Measurements from ENCODE around the gene ZBTB40. TPM values are rescaled to one million over a fixed set of nuclear protein-coding genes. Genes with fewer than 3 reads are reported as not detected.

Gene ZBTB40
- total and polyA plus RNA-seq, 2 of the 13 experiments (the other 11 are each of a cell fraction or from before 2014, with no cell fraction given) = 8.8 to 16.5 TPM

DNA sequence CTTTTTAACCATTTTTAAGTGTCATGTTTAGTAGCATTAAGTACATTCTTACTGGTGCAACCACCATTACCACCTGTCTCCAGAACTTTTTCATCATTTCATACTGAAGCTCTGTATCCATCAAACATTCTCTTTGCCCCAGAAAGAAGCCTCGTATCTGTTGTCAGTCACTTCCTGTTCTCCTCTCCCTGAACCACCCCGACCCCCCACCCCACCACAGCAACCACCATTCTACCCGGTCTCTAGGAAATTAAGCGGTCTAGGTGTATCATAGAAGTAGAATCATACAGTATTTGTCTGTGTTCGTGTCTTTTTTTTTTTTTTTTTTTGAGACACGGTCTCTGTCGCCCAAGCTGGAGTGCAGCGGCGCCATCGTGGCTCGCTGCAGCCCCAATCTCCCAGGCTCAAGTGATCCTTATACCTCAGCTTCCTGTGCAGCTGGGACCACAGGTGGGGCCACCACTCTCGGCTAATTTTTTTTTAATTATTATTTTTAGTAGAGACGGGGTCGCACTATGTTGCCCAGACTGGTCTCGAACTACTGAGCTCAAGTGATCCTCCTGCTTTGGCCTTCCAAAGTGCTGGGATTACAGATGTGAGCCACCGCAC, 88.0 kb downstream of the ZBTB40 start (continued):
- TF ChIP-seq, protein P1, sequence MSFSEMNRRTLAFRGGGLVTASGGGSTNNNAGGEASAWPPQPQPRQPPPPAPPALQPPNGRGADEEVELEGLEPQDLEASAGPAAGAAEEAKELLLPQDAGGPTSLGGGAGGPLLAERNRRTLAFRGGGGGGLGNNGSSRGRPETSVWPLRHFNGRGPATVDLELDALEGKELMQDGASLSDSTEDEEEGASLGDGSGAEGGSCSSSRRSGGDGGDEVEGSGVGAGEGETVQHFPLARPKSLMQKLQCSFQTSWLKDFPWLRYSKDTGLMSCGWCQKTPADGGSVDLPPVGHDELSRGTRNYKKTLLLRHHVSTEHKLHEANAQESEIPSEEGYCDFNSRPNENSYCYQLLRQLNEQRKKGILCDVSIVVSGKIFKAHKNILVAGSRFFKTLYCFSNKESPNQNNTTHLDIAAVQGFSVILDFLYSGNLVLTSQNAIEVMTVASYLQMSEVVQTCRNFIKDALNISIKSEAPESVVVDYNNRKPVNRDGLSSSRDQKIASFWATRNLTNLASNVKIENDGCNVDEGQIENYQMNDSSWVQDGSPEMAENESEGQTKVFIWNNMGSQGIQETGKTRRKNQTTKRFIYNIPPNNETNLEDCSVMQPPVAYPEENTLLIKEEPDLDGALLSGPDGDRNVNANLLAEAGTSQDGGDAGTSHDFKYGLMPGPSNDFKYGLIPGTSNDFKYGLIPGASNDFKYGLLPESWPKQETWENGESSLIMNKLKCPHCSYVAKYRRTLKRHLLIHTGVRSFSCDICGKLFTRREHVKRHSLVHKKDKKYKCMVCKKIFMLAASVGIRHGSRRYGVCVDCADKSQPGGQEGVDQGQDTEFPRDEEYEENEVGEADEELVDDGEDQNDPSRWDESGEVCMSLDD (CRISPR knock-in tag; IDR thresholded peaks at IDR 0.05; ENCODE audit: borderline replicate concordance) = no peak
- TF ChIP-seq, protein P2, sequence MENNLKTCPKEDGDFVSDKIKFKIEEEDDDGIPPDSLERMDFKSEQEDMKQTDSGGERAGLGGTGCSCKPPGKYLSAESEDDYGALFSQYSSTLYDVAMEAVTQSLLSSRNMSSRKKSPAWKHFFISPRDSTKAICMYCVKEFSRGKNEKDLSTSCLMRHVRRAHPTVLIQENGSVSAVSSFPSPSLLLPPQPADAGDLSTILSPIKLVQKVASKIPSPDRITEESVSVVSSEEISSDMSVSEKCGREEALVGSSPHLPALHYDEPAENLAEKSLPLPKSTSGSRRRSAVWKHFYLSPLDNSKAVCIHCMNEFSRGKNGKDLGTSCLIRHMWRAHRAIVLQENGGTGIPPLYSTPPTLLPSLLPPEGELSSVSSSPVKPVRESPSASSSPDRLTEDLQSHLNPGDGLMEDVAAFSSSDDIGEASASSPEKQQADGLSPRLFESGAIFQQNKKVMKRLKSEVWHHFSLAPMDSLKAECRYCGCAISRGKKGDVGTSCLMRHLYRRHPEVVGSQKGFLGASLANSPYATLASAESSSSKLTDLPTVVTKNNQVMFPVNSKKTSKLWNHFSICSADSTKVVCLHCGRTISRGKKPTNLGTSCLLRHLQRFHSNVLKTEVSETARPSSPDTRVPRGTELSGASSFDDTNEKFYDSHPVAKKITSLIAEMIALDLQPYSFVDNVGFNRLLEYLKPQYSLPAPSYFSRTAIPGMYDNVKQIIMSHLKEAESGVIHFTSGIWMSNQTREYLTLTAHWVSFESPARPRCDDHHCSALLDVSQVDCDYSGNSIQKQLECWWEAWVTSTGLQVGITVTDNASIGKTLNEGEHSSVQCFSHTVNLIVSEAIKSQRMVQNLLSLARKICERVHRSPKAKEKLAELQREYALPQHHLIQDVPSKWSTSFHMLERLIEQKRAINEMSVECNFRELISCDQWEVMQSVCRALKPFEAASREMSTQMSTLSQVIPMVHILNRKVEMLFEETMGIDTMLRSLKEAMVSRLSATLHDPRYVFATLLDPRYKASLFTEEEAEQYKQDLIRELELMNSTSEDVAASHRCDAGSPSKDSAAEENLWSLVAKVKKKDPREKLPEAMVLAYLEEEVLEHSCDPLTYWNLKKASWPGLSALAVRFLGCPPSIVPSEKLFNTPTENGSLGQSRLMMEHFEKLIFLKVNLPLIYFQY (CRISPR knock-in tag; IDR thresholded peaks at IDR 0.05; ENCODE audit: borderline replicate concordance) = no peak
- TF ChIP-seq AKAP8 (CRISPR knock-in tag; IDR thresholded peaks at IDR 0.05) = no peak
- TF ChIP-seq JDP2 (CRISPR knock-in tag; IDR thresholded peaks at IDR 0.05; ENCODE audit: borderline replicate concordance) = no peak
- TF ChIP-seq, protein P3, sequence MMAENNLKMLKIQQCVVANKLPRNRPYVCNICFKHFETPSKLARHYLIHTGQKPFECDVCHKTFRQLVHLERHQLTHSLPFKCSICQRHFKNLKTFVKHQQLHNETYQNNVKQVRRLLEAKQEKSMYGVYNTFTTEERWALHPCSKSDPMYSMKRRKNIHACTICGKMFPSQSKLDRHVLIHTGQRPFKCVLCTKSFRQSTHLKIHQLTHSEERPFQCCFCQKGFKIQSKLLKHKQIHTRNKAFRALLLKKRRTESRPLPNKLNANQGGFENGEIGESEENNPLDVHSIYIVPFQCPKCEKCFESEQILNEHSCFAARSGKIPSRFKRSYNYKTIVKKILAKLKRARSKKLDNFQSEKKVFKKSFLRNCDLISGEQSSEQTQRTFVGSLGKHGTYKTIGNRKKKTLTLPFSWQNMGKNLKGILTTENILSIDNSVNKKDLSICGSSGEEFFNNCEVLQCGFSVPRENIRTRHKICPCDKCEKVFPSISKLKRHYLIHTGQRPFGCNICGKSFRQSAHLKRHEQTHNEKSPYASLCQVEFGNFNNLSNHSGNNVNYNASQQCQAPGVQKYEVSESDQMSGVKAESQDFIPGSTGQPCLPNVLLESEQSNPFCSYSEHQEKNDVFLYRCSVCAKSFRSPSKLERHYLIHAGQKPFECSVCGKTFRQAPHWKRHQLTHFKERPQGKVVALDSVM (CRISPR knock-in tag; IDR thresholded peaks at IDR 0.05) = no peak
- no peak for TF ChIP-seq ESRRA (CRISPR knock-in tag; IDR thresholded peaks at IDR 0.05; ENCODE audit: low read depth)
- TF ChIP-seq, protein P4, sequence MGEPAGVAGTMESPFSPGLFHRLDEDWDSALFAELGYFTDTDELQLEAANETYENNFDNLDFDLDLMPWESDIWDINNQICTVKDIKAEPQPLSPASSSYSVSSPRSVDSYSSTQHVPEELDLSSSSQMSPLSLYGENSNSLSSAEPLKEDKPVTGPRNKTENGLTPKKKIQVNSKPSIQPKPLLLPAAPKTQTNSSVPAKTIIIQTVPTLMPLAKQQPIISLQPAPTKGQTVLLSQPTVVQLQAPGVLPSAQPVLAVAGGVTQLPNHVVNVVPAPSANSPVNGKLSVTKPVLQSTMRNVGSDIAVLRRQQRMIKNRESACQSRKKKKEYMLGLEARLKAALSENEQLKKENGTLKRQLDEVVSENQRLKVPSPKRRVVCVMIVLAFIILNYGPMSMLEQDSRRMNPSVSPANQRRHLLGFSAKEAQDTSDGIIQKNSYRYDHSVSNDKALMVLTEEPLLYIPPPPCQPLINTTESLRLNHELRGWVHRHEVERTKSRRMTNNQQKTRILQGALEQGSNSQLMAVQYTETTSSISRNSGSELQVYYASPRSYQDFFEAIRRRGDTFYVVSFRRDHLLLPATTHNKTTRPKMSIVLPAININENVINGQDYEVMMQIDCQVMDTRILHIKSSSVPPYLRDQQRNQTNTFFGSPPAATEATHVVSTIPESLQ (CRISPR knock-in tag; conservative IDR thresholded peaks at IDR 0.05) = no peak
- TF ChIP-seq, protein P5, sequence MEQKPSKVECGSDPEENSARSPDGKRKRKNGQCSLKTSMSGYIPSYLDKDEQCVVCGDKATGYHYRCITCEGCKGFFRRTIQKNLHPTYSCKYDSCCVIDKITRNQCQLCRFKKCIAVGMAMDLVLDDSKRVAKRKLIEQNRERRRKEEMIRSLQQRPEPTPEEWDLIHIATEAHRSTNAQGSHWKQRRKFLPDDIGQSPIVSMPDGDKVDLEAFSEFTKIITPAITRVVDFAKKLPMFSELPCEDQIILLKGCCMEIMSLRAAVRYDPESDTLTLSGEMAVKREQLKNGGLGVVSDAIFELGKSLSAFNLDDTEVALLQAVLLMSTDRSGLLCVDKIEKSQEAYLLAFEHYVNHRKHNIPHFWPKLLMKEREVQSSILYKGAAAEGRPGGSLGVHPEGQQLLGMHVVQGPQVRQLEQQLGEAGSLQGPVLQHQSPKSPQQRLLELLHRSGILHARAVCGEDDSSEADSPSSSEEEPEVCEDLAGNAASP (CRISPR knock-in tag; IDR thresholded peaks at IDR 0.05; ENCODE audit: borderline replicate concordance) = no peak
- TF ChIP-seq REPIN1 (CRISPR knock-in tag; IDR thresholded peaks at IDR 0.05; ENCODE audit: borderline replicate concordance, low read depth) = no peak
- TF ChIP-seq ZNF260 (CRISPR knock-in tag; IDR thresholded peaks at IDR 0.05; ENCODE audit: borderline replicate concordance, low read depth) = no peak
- TF ChIP-seq JUN (CRISPR knock-in tag; IDR thresholded peaks at IDR 0.05) = no peak

All from HepG2 (cell line).